Astrocyte of the hippocampus (primary cell): ENCODE measurements around the gene DLG2.
A peak's percentile ranks its signal among the peaks of the same experiment; 100 is the strongest.

Experiments used
- DNase-seq: peaks from one replicate; pipeline ENCODE4 v3.0.0; 2011; ENCODE audit warnings: low read depth, low spot score

The DLG2 gene

DNA sequence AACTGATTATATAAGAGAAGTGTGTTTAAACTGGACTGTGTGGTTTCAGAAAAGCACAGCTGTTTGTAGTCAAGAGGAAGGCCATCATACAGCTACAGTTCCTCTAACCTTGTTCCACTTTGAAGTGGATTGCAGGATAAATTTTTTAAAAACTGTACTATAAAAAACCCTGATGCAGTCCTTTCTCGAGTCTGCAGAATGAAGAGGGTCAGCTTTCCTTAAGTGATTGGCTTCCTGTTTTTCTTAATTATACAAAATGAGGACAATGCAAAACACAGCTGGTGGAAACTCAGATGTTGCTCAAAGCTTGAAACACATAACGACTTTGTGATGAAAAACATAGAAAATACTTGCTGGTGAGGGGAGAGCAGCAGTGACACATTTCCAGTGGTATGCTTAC lies 1060.5 kb downstream of the DLG2 start:
- no peak for DNase-seq

DNA sequence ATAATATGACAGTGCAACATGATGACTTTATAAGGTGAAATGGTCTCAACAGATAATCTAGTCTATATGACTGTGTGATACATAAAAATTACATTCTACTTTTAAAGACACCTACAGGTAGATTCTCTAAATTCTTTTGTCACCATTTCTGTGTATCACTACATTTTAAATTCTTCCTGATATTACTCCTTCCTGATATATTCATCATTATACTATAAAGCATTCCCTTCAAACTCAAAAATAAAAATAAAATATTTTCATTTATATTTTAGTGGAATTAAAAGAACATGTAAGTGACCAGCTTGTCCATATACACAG lies 1062.3 kb downstream of the DLG2 start:
- DNase-seq: no peak

DNA sequence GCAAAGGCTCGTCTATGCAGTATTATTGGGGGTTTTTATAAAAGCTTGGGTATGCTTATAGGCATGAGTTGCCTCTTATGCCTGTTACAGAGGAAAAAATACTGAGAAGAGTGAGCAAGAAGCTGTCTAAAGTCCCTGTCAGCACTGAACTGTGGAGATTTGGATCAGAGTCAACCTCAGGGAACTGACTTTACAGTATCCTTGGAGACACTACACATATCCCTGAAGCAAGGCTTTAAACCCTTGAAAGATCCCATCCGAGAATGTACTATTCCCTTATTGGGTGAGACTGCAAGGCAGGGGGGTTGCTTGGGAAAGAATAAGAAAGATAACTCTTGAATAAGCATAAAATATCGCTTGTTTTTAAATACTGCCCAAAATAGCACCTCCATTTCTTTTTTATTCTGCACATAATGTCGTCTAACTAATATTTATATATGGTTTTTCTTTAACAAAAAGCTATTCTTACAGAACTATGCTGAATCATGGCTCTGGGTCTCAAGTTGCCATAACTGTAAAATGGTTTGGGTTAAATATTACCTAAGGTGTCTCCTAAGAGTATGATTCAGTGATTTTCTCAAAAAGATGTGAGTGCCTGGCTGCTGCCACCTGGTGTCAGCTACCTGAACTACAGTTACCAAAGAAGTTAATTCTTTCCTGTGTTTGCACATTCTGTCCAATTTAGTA lies 1062.8 kb downstream of the DLG2 start:
- peak; percentile 62 for DNase-seq

DNA sequence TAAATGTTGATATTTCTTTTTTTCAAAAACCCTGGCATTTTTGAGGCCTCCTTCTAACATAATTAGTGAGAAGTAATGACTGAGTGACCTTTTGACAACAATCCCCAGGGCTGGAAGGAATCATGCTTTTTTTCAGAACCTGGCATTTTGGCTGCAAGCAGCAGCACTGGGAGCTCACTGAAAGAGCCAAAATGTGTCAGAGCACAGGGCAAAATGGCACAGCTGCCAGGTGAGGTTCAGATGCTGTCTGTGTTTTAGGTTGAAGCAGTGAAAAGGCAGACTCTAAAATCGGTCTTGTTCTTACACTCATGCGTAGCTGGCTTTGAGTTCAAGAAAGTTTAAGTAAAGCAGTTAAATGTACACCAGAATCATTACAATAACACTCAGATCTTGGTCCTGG lies 1063.8 kb downstream of the DLG2 start:
- no peak for DNase-seq

DNA sequence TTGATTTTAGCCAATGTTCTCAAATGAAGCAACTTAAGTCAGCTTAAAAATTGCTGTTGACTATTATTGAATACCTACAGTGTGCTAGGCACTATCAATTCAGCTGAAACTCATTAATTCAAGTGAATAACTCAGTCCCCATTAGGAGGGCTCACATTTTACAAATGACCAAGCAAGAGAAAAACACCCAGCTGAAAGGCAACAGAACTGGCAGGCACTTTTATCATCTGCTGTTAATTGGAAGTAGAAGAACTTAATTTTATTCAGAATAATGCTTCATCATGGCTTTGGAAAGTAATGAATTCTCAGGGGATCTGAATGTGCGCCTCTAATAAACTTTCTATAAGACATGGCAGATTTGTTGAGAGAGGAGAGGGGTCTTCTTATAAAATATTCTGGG lies 1066.9 kb downstream of the DLG2 start:
- no peak for DNase-seq

DNA sequence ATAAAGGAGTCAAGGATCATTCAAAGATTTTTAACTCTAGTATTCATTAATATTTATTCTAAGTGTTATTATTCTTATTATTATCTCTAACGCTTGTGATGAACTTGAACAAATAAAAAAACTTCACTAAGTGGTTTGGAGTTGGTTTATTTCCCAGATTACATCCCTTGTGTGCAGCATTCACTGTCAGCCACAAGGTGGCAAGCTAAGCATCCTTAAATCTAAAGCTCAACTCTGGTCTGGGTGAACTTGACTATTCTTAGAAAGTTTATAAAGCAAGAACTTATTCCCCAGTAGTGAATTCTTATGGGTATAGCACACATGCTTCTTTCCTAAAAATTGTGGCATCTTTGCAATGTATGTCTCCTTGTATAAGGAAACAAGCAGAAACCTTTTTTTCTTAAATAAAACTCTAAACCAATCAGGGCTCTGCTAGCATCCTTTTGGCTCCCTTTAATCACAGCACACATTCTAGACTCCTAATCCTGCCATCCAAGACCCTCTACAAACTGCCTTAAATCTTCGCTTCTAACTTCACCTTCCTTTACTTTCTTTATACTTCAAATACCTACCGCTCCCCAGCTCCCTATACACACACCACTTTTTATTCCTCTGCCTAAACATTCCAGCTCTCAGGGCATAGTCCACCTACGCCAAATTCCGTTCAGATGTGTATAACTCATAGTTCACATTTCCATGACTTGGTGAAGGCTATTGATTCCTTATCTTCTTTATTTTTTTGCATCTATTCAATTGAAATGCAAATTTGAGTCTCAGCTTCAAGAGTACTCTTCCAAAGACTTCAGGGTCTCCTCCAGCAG lies 1068.8 kb downstream of the DLG2 start:
- peak; percentile 73 for DNase-seq

DNA sequence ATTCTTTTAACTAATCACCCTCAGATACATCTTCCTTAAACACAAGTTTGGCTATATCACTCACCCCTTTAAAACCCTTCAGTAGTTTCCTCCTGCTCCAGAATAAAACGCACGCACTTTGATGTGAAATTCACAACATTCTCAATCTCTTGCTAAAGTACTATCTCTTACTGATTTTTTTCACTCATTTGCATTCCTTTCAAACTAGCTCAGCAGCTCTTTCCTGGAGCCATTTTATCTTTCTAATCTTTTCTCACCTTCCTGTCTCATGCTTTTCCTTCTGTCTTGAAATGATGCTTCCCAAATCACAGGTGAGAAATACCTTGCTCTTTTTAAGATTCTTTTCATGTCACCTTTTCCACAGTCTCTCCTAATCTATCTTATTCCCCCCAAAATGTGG lies 1074.4 kb downstream of the DLG2 start:
- DNase-seq: peak; percentile 6

DNA sequence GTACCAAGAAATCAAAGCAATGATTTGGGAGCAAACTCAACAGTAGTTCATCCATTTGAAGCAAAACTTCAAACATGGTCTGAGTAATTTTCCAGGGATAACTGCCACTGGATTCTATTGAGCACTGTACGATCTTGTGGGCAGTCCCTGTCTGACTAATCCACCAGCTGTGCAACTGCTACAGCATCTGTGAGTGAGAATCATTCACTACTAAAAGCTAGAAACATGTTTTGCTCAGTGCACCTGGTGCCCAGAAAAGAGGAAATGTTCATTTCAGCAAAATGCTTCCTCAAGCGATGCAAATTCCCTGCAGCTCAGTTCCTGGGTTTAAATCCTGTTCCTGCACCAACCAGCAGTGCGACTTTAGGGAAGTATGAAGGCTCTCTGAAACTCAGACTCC lies 1077.9 kb downstream of the DLG2 start:
- peak; percentile 6 for DNase-seq

DNA sequence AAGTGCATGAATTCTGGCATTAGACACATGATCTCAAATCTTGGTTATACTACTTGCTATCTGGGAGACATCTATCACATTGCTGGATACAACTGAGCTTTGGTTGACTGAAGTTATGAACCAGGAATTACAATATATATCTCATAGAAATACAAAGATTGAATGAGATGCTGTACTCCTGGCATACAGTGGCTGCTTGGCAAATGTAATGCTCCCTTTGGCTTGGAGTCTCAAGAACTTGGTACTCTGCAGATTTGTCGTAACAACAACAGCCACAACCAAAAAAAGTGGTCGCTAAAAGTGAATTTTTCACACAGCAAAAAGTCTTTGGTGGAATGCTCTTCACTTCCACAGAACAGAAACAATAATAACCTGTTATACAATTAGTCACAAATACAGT lies 1082.6 kb downstream of the DLG2 start:
- DNase-seq: no peak

DNA sequence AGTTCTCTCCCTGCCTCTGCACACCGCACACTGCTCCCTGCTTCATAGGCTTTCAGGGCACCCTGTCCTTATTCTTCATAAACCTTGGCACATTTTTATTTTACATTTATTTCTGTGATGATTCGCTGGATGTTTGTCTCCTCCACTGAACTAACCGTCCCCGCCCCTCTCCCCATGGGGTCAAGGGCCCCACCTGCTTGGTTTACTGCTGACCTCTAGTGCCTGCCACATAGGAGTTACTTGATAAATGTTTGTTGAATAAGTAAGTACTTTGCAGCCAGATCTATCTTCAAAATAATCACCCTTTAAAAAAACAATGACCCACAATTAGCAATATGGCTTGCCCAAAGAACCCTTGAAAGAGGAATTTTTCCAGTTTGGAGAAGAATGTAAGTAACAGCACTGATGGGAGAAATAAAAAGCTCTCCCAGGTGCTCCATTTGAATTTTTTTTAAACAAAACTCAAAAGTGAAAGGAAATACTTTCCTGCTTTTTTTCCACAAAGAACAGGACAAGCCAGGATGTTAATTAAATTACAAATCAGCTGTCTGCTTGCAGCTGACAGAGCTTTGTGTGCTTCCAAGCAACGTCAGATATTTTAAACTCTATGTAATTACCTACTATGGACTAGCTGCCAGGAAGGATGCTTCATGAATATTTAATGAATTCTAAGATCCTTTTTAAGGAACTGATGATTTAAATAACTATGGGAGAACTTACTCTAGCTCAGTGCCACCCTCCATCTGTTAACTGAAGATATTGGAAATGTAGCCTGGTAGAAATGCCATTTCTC lies 1083.6 kb downstream of the DLG2 start:
- peak; percentile 5 for DNase-seq

DNA sequence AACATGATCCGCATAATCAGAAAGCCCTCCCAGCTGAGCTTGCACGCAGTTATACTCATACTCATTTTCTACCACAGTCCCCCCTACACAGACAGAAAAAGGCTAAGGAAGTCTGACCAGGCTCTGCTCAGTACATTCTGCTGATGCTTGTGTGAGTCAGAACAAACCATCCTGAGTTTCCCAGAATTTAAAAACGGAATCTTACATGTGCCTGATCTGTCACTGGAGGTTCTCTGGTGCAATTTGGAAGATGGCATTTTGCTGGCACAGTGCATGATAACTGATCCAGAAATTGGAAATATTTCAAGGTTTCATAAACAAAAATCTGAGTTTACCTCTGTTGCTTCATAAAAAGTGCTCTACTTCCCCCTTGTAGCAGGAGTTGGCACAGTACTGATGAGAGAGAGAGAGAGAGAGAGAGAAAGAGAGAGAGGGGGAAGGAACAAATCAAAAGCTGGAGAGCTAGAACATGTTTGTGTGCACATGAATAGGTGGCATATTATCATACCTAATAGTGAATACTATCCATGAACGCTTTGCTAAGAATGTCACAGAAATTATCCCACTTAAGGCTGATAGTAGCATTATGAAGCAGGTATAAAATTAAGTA lies 1085.3 kb downstream of the DLG2 start:
- DNase-seq: peak; percentile 61

DNA sequence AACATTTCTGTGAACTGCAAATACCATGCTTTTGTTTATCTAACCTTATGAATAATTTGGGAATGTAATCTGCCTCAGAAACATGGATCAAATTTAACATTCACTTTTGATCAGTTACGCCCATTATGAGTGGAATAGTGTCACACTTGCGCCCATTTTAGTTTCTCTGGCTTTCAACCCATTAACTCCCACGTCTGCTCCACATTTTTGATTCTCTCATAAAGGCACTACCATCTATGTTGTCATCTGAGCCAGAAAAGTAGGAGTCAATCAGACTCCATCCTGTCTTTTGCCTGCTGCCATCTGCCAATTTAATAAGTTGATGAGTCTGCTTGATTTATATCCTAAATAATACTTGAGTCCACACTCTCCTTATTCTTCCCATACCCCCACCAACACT lies 1090.7 kb downstream of the DLG2 start:
- DNase-seq: no peak

DNA sequence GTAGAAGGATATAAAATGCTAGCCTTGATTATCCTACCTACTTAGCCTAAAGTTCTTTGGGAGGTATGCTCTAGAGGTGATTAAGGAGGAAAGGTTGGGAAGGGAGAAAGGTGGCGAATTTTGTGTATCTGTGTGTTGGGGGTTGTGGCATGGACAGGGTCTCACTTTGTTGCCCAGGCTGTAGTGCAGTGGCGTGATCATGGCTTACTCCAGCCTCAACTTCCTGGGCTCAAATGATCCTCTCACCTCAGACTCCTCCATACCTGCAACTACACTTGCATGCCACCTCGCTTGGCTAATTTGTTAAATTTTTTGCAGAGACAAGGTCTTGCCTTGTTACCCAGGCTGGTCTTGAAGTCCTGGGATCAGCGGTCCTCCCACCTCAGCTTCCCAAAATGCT lies 1094.8 kb downstream of the DLG2 start:
- no peak for DNase-seq

DNA sequence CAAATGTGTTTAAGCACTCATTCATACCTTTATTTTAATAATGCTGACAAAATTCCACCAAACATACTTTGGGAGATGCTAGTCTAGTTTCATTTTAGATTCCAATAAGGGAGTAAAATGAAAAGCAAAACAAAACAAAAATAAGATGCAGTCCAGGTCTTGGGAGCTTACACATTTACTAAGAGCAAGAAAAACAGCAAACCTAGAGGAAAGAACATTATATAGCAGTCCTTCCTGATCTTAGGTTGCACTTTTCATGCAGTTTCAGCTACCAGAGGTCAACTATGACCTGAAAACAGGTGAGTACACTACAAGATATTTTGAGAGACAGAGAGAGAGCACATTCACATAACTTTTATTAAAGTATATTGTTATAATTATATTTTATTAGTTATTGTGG lies 1100.9 kb downstream of the DLG2 start:
- no peak for DNase-seq

DNA sequence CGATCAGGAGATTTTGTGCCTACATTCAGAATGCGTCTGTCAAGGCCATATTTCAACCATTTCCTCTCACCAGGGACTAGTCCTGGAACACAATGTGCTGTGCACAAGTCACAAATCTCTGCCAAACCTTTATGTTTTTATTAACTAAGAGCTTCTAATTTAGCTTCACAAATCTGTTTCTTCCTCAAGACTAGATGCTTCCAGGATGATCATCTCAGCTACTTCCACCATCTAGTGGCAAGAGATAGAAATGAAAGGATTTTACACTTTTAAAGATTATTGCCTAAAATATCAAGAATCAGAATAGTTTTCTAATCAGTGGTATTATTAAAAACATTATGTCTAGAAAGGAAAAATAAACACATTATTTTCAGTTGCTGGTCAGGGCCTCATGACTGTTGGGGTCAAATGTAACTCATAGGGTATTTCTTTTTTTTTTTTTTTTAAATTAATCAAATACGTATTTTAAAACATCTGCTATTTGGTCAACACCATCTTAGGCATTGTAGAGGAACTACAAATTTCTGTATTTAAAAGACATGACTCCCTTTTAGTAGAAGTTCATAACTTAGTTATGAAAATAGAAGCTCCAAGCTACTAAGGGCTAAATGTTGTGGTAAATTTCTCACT lies 1102.6 kb downstream of the DLG2 start:
- DNase-seq: peak; percentile 45

DNA sequence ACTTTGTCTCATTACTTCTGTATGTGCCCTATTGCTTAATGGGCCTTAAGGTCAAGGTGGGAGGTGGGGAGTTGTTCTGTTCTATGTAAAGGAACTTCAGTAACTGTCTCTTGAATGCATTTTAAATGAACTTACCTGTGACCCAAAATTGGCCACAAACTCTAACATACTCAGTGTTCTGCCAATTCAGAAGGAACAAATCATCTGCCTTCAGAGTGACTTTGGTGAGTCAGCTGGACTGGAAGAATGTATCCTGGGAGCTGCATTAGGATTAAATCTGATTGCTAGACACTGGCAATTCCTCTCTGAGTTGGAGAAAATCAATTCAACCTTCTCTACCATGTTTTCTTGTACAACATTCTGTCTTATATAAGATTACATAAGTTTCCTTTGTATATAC lies 1104.8 kb downstream of the DLG2 start:
- peak; percentile 32 for DNase-seq

DNA sequence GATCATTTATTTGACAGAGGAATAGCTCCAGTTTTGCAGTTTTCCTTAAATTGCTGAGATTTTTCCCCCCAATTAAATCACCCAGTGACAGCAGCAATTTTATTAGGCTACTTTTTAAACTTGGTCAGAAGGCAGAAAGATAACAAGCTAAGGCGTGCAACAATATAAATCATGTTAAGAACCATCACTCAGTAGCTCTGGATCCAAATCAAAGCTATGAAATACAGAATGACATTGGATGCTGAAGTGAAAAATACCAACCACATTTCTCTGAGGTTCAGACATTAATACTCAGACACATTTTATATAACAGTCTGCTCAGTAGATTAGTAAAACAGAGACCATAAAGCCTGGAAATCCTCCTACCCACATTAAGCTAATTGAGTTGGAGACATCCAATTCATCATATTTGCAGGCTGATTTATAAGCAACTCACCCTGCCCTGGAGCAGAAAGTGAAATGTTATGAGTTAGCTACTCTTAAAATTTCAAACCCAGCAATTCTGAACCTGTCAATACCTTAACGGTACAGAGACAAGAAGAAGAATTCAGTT lies 1108.4 kb downstream of the DLG2 start:
- DNase-seq: no peak

DNA sequence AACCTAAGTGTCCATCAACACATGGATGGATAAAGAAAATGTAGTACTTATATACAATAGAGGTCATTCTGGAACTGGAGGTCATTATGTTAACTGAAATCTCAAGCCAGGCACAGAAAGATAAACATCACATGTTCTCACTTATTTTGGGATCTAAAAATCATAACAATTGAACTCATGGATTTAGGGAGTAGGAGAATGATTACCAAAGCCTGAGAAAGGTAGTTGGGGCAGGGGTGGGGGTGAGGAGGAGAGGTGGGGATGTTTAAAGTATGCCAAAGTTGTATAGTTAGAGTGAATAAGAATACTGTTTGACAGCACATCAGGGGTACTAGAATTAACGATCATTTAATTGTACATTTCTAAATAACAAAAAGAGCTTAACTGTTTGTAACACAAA lies 1112.7 kb downstream of the DLG2 start:
- DNase-seq: no peak

DNA sequence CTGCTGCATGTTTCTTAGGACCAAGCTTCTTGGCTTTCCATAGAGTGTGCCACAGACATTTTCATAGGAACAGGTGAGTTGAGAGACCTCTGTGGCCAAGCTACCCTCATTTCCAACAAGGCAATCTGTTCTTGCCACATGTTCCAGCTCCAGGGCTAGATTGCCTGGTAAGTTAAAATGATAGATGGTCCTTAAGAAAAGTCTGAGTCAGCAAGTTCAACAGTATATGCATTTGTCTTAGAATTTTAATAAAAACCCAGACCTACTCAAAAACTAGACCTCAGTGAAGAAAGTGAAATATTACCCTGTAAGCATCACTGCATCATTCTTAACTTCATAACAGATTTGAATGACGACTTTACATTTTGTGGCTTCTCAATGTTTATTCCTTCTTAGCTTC lies 1123.6 kb downstream of the DLG2 start:
- DNase-seq: no peak

DNA sequence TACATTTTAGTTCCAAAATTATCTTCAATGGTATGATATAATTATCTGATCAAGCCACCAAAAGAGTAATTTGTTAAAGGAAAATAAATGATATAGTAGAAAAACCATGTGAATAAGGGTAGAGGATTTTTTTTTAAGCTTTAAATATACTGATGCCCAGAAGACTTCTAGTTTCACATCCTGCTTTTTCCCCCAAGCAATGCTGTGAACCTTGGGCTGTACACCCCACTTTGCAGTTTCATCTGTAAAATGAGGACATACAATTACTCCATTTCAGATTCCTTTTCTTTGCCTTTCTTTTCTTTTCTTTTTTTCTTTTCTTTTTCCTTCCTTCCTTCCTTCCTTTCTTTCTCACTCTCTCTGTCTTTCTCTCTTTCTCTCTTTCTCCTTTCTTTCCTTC lies 1125.4 kb downstream of the DLG2 start:
- no peak for DNase-seq

DNA sequence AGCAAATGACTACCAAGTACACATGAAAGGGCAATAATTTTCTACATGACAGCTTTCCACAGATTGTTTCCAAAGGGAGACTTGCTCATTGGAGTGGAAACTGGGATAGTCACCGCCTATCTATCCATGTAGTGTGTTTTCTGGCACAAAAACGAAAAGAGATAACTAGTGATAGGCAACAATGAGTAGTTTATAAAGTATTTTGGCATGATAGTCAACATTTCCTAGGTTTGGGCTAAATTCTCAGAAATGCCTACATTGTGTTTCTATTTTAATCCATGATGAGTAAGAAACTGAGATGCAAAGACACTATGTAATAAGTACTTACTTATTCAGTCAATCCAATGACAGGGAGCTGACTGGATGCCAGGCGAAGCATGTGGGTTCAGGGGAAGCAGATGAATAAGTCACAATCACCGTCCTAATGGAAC lies 1129.1 kb downstream of the DLG2 start:
- peak; percentile 75 for DNase-seq
